ENCODE results near the gene GXYLT2. TPM values are rescaled to one million over a fixed set of nuclear protein-coding genes. Genes with fewer than 3 reads are reported as not detected.

Gene GXYLT2
- total and polyA plus RNA-seq, 2 of the 13 experiments (the other 11 are each of a cell fraction or from before 2014, with no cell fraction given), result 4.3 to 6.9 TPM

DNA sequence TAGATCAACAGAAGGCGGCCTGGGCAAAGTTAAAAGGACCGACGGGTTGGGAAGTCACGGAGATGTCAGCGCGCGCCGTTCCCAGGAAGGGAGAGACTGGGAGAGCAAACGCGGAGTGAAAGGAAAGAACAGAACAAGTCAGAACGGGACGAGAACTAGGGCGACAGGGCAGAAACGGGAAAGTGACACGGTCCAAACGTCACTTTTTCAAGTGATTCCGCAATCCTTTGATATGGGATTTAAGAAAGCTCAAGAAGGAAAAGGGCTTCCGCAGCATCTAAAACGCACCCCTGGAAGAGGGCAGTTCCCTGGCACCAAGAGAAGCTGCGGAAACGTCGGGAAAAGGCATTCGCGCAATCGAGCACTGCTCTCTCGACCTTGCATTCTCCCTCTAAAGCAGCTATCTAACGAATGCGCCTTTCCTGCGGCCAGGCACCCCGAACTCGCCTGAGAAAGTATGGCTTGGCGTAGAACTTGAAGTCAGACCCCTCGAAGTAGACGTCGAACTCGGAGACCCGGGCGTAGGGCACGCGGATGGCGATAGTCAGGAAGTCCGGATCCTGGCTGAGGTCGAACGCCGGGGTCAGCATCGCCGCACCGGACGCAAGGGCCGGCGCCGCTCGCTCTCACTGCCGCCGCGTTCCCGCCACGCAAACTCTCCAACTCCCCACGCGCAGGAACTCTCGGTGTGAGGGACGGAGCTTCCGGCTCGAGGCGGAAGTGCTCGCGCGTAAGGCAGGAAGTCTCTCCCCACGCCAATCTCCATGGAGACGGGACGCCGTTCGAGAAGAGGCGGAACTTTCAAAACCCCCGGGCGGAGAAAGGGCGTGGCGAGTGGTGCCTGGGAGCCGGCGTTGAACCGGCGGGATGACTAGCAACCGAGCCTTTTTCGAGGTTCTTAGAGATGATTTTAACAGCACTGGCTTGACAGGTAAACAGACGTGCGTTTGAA lies 39.8 kb upstream of the GXYLT2 start, which contains the start of gene SHQ1 (continued):
- TF ChIP-seq ZNF318 (CRISPR knock-in tag; IDR thresholded peaks at IDR 0.05), result peak; percentile 83; the same call in 1 of the 2 replicates
- TF ChIP-seq BCLAF1 (IDR thresholded peaks at IDR 0.05), result no peak
- peak; percentile 61 for TF ChIP-seq CBX1 (IDR thresholded peaks at IDR 0.05; ENCODE audit: low read depth)
- no peak for TF ChIP-seq ZNF660 (CRISPR knock-in tag; IDR thresholded peaks at IDR 0.05; ENCODE audit: borderline replicate concordance, low read depth)
- peak; percentile 71 for TF ChIP-seq TAF1 (CRISPR knock-in tag; IDR thresholded peaks at IDR 0.05)
- TF ChIP-seq, protein P1, sequence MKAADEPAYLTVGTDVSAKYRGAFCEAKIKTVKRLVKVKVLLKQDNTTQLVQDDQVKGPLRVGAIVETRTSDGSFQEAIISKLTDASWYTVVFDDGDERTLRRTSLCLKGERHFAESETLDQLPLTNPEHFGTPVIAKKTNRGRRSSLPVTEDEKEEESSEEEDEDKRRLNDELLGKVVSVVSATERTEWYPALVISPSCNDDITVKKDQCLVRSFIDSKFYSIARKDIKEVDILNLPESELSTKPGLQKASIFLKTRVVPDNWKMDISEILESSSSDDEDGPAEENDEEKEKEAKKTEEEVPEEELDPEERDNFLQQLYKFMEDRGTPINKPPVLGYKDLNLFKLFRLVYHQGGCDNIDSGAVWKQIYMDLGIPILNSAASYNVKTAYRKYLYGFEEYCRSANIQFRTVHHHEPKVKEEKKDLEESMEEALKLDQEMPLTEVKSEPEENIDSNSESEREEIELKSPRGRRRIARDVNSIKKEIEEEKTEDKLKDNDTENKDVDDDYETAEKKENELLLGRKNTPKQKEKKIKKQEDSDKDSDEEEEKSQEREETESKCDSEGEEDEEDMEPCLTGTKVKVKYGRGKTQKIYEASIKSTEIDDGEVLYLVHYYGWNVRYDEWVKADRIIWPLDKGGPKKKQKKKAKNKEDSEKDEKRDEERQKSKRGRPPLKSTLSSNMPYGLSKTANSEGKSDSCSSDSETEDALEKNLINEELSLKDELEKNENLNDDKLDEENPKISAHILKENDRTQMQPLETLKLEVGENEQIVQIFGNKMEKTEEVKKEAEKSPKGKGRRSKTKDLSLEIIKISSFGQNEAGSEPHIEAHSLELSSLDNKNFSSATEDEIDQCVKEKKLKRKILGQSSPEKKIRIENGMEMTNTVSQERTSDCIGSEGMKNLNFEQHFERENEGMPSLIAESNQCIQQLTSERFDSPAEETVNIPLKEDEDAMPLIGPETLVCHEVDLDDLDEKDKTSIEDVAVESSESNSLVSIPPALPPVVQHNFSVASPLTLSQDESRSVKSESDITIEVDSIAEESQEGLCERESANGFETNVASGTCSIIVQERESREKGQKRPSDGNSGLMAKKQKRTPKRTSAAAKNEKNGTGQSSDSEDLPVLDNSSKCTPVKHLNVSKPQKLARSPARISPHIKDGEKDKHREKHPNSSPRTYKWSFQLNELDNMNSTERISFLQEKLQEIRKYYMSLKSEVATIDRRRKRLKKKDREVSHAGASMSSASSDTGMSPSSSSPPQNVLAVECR (CRISPR knock-in tag; IDR thresholded peaks at IDR 0.05; ENCODE audit: borderline replicate concordance), result peak; percentile 100
- TF ChIP-seq SMC3 (IDR thresholded peaks at IDR 0.05; ENCODE audit: low read length), result no peak
- TF ChIP-seq ZGPAT (CRISPR knock-in tag; IDR thresholded peaks at IDR 0.05), result peak; percentile 74
- TF ChIP-seq ZNF253 (CRISPR knock-in tag; IDR thresholded peaks at IDR 0.05; ENCODE audit: borderline replicate concordance), result no peak; the same call in 1 of the 2 replicates
- no peak for TF ChIP-seq JDP2 (CRISPR knock-in tag; IDR thresholded peaks at IDR 0.05; ENCODE audit: borderline replicate concordance)

Data from HepG2 (cell line).